WERI-Rb-1 (cell line): ENCODE results near the gene APAF1.

Experiments used
- DNase-seq: peaks from one replicate; pipeline ENCODE4 v3.0.0-alpha.2; 2020
- H3K27ac ChIP-seq: fragments of 250-450 bp; sonication (Bioruptor Pico); 2 replicates; pipeline ENCODE4 v1.5.1; 2020; ENCODE audit warnings: mild to moderate bottlenecking, moderate library complexity
- H3K27me3 ChIP-seq: fragments of 250-450 bp; sonication (Bioruptor Pico); 2 replicates; pipeline ENCODE4 v1.5.1; 2021; ENCODE audit warnings: mild to moderate bottlenecking, low read depth, moderate library complexity; ENCODE audit not compliant: insufficient read depth, severe bottlenecking
- H3K36me3 ChIP-seq: fragments of 250-450 bp; sonication (Bioruptor Pico); 2 replicates; pipeline ENCODE4 v1.5.1; 2020; ENCODE audit warnings: mild to moderate bottlenecking, moderate library complexity
- H3K4me3 ChIP-seq: 2 replicates; pipeline ENCODE4 v1.5.1; 2011; ENCODE audit warnings: low read depth, mild to moderate bottlenecking, control low read depth, low read length
- H3K9me3 ChIP-seq: fragments of 250-450 bp; sonication (Bioruptor Pico); 2 replicates; pipeline ENCODE4 v1.5.1; 2021; ENCODE audit warnings: mild to moderate bottlenecking, moderate library complexity; ENCODE audit not compliant: severe bottlenecking
- CTCF ChIP-seq: IDR thresholded peaks from 2 replicates; pipeline ENCODE4 v1.5.1; 2011; ENCODE audit warnings: low read depth, mild to moderate bottlenecking, control low read depth, inconsistent platforms, low read length

The APAF1 gene

GRCh38 chr12:98701166-98701565 lies 56.1 kb downstream of the APAF1 start:
- H3K27me3 ChIP-seq: no peaks in the 10 kb centered on the region

GRCh38 chr12:98709022-98709421 lies 63.9 kb downstream of the APAF1 start:
- Histone ChIP-seq H3K36me3 (peaks cover 47% of the 10 kb centered on the region), H3K27me3 (no peaks in the 10 kb centered on the region), H3K9me3 (no peaks in the 10 kb centered on the region), H3K4me3 (no peak overlapping the region), H3K27ac (no peak overlapping the region)
- no peak for DNase-seq
- no peak for TF ChIP-seq CTCF

More at GRCh38 chr12:98701166-98701565, 56.1 kb downstream of the APAF1 start:
- Histone ChIP-seq H3K36me3 (peaks cover 6% of the 10 kb centered on the region), H3K4me3 (no peak overlapping the region), H3K27ac (no peak overlapping the region), H3K9me3 (no peaks in the 10 kb centered on the region)
- TF ChIP-seq CTCF: no peak
- DNase-seq: no peak

- H3K9me3 ChIP-seq: no peaks in the 10 kb centered on the region
- TF ChIP-seq CTCF: no peak
- H3K4me3 ChIP-seq: no peak overlapping the region
- no peak for DNase-seq
- H3K27ac ChIP-seq: no peak overlapping the region
- peaks cover 31% of the 10 kb centered on the region for H3K36me3 ChIP-seq
- H3K27me3 ChIP-seq: no peaks in the 10 kb centered on the region
Observed at GRCh38 chr12:98714426-98714825, 69.3 kb downstream of the APAF1 start.

GRCh38 chr12:98719515-98720504 lies 74.7 kb downstream of the APAF1 start:
- Histone ChIP-seq H3K4me3 (no peak overlapping the region), H3K27me3 (no peaks in the 10 kb centered on the region), H3K27ac (no peak overlapping the region), H3K9me3 (no peaks in the 10 kb centered on the region), H3K36me3 (peaks cover 23% of the 10 kb centered on the region)
- no peak for DNase-seq
- TF ChIP-seq CTCF: no peak

GRCh38 chr12:98721204-98721702 lies 76.2 kb downstream of the APAF1 start:
- Histone ChIP-seq H3K27ac (no peak overlapping the region), H3K9me3 (no peaks in the 10 kb centered on the region), H3K27me3 (no peaks in the 10 kb centered on the region), H3K36me3 (peaks cover 37% of the 10 kb centered on the region), H3K4me3 (no peak overlapping the region)
- DNase-seq: no peak
- no peak for TF ChIP-seq CTCF
